GM21528 (cell line): ENCODE measurements around the gene OBP2A.
"Not testable (repeated sequence)": the region's sequence is repeated elsewhere in the genome, so short reads cannot be mapped to it uniquely, and the experiment has no call there.

Source experiments
- ATAC-seq: cut with Tn5 transposase; IDR thresholded peaks from one replicate; pipeline ENCODE4 v1.9.1; 2021; ENCODE audit warnings: mild to moderate bottlenecking, moderate library complexity; ENCODE audit not compliant: unreplicated experiment, low FRiP score

OBP2A gene

DNA sequence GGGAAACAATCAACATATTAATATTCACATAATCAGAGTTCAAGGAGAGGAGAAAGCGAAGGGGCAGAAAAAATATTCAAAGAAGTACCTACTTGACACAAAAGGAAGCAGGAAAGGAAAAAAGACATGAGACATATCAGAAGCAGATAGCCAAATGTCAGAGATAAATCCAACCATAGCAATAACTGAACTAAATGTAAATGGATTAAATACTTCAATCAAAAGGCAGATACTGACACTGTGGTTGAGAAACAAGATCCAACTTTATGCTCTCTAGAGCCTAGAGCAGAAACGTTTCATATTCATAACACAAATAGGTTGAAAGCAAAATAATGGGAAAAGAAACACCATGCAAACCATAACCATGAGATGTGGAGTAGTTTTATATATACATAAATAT lies 36.5 kb upstream of the OBP2A start:
- ATAC-seq = no peak

GRCh38 chr9:135512241-135512603 lies 33.7 kb upstream of the OBP2A start:
- ATAC-seq = no peak

GRCh38 chr9:135512904-135513303 lies 33.0 kb upstream of the OBP2A start:
- ATAC-seq = no peak

DNA sequence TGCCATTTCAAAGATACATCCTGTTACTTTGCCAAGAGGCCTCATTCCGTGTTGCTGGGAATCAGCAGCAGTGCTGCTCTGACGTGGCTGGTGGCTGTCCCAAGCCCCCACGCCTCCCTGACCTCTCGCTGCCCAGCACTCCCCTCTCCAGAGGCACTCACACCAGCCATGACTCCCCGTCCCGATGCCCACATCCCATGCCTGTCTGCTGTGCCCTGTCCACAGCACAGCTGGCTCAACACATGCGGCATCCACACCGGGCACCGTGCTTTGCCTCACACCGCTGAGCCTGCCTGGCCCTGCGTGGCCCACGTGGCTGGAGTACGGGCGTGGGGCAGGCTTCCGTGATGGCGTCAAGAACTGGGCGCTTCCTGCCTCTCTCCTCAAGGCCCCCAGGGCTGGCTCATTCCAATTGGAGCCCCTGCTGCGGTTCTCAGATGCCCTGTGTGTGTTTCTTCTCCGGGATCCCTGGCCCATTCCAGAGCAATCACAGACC lies 32.5 kb upstream of the OBP2A start:
- no peak for ATAC-seq

DNA sequence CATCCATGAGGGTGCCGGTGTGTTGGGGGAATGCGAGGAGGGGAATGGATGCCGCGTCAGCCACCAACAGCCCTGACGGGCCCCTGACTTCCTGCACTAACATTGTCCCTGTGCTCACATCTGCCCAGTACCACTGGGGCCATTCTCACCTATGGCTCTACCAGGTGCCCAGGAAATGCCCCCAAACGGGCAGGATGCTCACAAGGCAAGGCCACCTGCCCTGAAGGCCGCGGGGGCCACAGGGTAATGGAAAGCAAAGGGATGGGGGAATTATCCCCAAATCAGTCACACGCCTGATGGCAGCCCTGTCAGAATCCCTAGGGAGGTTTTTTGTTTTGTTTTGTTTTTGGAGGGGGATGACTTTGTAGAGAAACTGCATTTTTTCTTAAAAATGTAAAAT lies 32.0 kb upstream of the OBP2A start:
- not testable (repeated sequence) for ATAC-seq

GRCh38 chr9:135514342-135515082 lies 31.4 kb upstream of the OBP2A start:
- ATAC-seq = no peak

DNA sequence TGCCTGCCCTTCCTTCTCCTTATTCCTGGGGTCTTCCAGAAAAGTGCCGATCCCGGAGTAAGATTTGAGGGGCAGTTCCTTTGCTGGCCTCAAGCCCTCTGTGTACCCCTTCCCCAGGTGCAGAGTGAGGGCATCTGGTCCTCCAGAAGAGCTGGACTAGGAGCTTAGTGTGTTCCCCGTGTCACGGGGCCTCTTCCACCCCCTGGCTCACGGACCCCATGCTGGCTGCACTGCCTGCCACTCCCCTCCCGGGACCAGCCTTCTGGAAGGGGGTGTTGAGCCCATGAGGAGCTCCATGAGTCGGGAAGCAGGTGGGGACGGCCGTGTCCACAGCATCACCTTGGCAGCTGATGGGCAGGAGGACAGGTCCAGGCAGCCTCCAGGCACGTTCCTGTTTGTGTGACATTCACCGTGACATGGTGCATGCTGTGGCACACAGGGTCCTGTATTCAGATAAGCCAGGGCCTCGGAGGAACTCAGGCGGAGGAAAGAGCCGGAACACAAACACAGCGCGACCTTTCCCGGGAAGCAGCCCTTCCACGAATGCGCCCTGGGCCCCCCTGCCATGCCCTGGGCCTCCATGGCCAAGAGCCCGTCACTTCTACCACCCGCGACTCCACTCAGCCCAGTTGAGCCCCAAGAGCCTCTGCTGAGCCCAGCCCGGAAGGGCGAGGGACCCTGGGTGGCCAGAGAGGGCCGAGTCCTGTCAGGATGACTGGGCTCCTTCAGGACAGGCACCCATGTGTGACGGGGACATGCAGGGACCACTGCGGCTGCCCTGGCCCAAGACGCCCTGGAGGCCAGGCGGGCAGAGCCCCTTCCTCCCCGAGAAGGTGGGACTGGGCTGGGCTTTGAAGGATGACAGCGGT lies 30.6 kb upstream of the OBP2A start:
- ATAC-seq = no peak

- no peak for ATAC-seq
These were observed 29.6 kb upstream of the OBP2A start for GRCh38 chr9:135516132-135516860.

DNA sequence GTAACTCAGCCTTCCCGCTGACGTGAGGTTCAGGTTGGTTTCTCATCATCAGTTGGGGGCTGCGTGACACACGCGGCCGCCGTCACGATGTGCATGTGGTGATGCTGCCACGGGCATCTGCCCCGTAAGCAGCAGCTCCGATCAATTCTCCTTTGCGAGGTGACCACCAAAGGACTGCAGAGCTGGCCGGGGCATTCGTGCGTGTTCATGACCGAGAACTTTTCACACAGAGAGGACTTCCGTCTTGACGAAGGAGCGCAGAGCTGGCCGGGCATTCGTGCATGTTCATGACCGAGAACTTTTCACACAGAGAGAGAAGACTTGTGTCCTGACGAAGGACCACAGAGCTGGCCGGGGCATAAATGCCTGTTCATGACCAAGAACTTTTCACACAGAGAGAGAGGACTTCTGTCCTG lies 28.5 kb upstream of the OBP2A start:
- no peak for ATAC-seq

DNA sequence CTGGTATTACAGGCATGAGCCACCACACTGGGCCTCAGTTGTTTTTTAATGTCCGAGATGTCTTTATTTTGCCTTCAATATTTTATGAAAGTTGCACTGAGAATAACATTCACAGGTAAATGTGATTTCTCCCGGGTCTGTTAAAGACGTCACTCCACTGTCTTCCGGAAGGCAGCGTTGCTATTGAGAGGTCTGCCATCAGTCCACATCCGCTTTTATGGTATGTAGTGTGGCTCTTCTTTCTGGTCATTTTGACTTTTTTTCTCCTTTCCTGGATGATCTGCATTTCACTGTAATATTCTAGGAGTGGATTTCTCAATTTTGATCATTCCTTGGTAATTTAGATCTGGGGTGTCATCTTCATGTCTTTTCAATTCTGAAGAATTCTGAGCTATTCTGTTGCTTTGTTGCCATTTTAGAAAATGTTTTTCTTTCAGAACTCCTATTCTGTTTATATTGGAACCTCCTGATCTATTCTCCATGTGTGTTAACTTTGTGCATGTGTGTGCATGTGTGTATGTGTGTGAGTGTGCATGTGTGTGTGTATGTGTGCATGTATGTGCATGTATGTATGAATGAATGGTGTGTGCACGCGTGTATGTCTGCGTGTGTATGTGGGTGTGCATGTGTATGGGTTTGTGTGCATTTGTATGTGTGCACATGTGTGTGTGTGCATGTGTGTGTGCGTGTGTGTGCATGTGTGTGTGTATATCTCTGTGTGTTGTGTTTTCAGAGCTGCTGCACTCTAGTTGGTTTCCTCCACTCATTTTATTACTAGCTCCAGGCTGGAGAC lies 26.6 kb upstream of the OBP2A start:
- no peak for ATAC-seq

DNA sequence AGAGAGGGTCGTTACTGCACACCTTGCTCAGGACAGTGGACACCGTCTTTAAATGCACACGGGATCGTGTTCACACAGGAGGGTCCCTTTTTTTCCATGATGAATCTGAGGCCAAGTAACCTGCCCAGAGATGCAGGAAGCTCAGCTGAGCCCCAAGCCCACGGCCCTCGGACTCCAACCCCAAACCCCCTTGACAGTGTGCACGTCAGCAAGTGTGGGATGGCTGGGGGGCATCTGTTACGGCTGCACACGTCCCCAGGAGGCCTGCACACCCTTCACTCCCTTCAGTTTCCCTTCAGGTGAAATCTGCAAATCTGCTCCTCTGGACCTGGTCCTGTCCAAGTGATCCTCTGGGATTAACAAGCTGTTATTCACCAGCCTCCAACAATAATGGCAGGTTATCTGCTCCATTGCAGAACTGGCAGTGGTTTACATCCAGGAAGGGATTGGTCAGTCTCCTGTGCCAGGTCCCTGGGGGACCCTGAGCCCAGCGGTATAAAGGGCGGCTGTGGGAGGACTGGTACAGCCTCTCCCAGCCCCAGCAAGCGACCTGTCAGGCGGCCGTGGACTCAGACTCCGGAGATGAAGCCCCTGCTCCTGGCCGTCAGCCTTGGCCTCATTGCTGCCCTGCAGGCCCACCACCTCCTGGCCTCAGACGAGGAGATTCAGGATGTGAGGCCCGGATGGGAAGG lies 24.9 kb upstream of the OBP2A start, which contains the start of gene LCN1:
TSS of gene LCN1 (plus strand) at position 525 of the 692 bp plus-strand sequence. CDS start at position 583, 58 bp downstream.
- no peak for ATAC-seq

- ATAC-seq = no peak
These were observed 24.3 kb upstream of the OBP2A start for GRCh38 chr9:135521608-135522095.

GRCh38 chr9:135522137-135522877 lies 23.6 kb upstream of the OBP2A start:
- no peak for ATAC-seq

DNA sequence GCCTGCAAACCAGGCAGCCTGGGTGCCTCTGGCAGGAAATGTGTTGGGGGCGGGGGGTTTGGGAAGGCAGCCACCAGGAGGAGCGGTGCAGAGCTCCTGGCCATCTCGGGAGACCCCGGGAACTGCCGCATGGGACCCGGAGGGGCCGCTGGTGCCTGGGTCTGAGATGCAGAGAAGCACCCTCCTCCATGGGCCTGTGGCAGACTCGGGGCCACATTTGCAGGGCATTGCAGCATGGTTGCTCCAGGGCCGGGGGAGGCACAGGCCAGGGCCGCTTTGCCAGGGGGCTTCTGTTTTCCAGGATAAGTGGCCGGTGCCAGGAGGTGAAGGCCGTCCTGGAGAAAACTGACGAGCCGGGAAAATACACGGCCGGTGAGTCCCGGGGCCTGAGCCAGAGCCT lies 23.0 kb upstream of the OBP2A start:
- no peak for ATAC-seq

DNA sequence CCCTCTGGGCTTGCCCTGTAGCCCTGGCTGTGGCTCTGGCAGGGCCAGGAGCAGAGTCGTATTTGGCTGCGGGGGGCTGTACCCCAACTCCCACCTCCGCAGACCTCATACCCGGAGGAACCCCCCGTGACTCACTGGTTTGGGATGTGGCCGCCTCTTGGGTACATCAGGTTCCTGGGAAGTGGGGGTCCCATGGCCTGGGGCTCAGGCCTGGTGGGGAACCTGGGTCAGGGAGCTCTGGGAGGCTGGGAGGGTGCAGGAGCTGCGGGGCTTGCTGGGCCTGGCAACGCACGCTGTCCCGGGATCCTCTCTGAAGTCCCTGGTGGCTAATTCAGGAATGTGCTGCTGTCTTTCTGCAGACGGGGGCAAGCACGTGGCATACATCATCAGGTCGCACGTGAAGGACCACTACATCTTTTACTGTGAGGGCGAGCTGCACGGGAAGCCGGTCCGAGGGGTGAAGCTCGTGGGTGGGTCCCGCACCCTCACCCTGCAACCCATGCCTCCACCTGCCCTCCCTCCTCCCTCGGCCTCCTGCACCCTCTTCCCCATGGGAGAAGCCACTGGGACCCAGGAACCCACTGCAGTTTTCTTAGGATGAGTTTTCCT lies 22.3 kb upstream of the OBP2A start:
- no peak for ATAC-seq

- no peak for ATAC-seq
These were observed 21.6 kb upstream of the OBP2A start for GRCh38 chr9:135524130-135524861.

DNA sequence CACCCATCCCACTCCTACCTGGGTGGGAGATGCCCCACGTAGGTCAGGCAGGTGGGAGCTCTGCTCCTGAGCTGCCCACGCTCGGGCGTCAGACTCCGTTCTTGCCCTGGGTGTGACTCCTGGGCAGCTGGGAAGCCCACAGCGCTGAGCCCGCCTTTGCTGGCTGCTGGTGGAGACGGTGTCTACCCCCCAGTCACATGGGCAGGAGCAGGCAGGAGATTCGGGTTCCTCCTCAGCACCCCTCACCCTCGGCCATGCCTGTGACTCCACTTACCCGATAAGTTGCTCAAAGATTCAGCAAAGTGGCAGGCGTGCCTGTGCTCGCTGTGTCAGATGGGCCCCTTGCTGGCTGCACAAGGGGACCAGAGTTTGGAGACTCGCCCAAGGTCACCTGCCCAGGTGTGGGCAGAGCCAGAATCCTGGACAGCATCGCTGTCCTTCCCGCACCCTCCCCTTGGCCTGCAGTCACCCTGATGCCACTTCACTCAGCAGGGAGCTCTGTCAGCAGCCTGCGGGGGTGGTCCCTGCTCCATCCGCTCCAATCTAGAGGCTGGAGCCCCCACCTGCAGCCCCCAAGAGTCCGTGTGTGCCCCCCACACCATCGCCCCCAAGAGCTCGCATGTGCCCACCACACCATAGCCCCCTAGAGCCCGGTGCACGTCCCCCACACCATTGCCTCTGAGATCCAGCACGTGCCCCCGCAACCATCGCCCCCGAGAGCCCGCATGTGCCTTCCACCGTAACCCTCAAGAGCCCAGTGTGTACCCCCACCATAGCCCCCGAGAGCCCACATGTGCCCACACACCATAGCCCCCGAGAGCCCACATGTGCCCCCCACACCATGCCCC lies 20.5 kb upstream of the OBP2A start:
- ATAC-seq = no peak
